GM21576 (cell line): Measurements from ENCODE around the gene EIF4G3.
"Not testable (repeated sequence)": the region's sequence is repeated elsewhere in the genome, so short reads cannot be mapped to it uniquely, and the experiment has no call there.

Experiments used
- ATAC-seq: cut with Tn5 transposase; IDR thresholded peaks from one replicate; pipeline ENCODE4 v1.9.1; 2021; ENCODE audit warnings: mild to moderate bottlenecking, moderate library complexity; ENCODE audit not compliant: unreplicated experiment

The EIF4G3 gene

DNA sequence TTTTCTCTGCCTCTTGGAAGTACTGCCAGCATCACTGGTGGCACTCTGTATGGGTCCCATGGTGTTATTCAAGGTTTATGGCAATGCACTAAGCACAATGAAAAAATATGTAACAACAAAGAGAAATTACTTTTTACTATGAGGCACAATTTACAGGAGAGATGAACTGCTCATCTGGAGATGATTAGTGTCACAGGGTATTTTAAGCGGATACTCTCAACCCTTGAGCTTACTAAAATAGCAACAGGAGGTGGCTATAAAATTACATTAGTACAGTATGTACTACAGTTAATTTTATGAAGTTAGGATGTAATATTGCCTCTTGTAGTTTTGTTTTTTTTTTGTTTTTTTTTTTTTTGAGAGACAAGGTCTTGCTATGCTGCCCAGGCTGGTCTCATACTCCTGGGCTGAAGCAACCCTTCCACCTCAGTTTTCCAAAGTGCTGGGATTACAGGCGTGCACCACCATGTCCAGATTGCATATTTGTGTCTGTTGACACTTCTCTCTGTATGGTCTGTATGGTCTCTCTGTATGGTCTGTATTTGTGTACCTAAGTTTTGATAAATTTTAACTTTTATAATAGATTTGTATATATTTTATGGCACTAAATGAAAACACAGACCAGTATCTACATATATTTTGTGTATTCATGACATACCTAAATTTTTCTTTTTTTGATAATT is 214.0 kb downstream of the EIF4G3 start:
- ATAC-seq = no peak

GRCh38 chr1:20958430-20958829 is 218.3 kb downstream of the EIF4G3 start:
- ATAC-seq = no peak

- ATAC-seq = no peak
These were observed 220.4 kb downstream of the EIF4G3 start for GRCh38 chr1:20956272-20956671.

DNA sequence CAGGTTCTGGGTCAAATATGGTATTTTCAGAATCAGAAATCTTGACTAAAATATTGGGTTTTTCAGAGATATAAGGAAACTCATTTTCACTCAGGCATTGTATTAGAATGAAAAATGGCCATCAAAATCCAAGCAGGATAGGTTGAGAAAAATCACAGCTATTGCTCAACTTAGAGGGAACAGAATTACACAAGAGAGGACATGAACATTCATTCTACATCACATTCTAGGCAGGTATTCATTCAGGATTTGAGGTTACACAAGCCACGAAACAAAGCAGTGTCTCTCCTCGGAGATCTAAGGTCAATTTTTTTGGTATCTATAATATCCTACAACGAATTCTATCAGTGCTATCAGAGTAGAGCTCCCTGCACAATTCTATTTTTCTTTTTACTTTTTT is 226.0 kb downstream of the EIF4G3 start:
- ATAC-seq = no peak

GRCh38 chr1:20949871-20950590 is 226.7 kb downstream of the EIF4G3 start:
- no peak for ATAC-seq

- ATAC-seq = no peak
These were observed 228.6 kb downstream of the EIF4G3 start for GRCh38 chr1:20948101-20948500.

DNA sequence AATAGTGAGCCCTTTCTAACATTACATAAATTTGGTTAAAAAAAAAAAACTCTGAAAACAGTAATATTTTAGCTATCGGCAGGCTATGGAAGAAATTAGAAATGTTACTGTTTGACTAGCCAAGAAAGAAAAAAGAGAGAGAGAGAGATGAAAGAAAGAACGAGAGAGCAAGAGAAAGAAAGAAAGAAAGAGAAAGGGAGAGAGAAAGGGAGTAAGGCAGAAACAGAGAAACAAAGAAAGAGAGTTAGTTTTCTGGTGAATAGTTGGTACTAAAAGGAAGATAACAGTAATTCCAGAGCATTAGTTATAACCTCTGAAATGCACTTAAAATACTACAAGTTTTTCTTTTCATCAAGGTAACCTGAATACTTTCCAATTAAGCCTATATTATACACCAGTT is 229.3 kb downstream of the EIF4G3 start:
- ATAC-seq = no peak

DNA sequence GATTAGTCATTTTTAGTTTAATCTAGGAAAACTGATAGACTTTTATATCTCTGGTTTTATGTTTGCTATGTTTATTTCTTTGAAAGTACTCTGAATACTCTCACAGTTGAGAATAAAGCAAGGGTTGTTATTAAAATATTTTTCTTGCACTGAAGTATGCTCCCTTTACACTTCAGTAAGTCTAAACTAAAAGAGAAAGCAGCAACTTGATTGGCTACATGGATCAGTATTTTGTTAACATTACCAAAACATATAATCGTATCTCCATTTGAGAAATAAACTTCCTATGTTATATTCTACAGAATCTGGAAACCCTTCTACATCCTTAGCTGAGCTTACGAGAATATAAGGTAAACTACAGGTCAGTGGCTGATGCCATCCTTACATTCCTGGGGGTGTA is 240.1 kb downstream of the EIF4G3 start:
- ATAC-seq = no peak

- no peak for ATAC-seq
These were observed 240.5 kb downstream of the EIF4G3 start for GRCh38 chr1:20936216-20936615.

DNA sequence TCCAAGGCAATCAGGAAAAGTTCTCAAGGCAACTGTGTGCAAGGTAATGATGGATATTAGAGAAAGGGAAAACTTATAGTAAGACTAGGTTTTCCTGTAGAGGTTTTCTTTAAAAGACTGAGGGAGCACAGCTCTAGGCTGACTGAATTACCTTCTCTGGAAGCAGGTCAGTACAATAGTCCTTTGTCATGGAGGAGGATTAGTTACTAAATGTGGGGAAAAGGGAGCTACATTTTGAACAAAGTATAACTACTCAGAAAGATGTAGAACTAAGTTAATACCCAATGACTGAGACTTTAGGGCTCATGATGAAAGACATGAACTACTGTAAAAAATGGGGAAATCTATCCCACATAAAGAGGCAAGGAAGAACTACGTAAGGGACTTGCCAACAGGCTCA is 241.0 kb downstream of the EIF4G3 start:
- no peak for ATAC-seq

GRCh38 chr1:20932437-20932977 is 244.2 kb downstream of the EIF4G3 start:
- ATAC-seq = no peak

GRCh38 chr1:20931930-20932436 is 244.7 kb downstream of the EIF4G3 start:
- no peak for ATAC-seq

DNA sequence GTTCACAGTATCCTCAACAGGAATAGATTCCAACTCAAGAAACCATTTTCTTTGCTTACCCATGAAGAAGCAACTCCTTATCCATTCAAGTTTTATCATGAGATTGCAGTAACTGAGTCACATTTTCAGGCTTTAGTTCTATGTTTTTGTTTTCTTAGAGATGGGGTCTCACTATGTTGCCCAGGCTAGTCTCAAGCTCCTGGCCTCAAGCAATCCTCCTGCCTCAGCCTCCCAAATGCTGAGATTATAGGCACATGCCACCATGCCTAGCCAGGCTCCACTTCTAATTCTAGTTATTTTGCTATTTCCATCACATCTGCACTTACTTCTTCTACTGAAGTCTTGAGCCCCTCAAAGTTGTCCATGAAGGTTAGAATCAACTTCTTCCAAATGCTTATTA is 246.3 kb downstream of the EIF4G3 start:
- no peak for ATAC-seq

DNA sequence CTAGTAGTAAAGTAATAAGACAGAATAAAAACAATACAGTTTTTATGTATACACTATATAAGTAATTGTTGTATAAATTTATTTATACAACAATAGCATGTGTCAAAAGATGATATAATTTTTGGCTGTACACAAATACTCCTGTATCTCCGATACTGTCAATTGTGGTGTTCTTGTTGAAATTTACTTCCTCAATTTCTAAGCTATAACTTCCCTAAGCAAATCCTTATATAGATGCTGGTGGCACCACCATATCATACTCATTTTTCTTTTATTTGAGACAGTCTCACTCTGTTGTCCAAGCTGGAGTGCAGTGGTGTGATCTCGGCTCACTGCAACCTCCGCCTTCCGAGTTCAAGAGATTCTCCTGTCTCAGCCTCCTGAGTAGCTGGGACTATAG is 248.6 kb downstream of the EIF4G3 start:
- no peak for ATAC-seq

- ATAC-seq = no peak
These were observed 255.4 kb downstream of the EIF4G3 start for GRCh38 chr1:20921285-20921684.

DNA sequence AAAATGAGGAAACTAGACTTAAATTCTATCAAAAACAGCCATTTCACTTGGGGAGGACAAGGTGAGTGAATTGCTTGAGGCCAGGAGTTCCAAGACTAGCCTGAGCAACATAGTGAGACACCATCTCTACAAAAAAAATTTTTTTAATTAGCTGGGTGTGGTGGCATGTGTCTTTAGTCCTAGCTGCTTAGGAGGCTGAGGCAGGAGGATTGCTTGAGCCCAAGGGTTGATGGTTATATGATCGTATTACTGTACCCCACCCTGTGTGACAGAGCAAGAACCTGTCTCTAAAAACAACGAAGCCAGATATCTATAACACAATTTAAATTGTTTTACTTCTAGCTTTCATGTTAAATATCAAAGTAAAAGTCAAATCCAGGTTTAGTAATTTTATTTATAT is 263.5 kb downstream of the EIF4G3 start:
- no peak for ATAC-seq

DNA sequence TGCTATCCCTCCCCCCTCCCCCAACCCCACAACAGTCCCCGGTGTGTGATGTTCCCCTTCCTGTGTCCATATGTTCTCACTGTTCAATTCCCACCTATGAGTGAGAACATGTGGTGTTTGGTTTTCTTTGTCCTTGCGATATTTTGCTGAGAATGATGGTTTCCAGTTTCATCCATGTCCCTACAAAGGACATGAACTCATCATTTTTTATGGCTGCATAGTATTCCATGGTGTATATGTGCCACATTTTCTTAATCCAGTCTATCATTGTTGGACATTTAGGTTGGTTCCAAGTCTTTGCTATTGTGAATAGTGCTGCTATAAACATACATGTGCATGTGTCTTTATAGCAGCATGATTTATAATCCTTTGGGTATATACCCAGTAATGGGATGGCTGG is 269.2 kb downstream of the EIF4G3 start:
- not testable (repeated sequence) for ATAC-seq

DNA sequence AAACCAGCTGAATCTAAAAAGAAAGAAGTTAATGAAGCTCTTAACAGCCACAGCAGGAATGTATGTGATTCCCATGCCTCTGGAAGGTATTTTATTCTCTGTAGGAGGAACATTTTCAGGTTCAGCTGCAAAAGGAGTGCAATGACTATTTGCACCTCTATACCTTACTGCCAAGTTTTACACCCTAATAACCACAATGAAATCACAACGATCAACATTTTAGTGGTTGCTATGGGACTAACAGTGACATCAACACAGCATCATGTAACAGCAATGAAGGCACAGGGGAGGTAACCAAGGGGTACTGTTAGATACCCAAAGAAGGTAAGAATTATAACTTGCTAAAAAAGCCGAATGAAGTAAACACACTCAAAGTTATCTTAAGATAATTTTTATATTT is 273.3 kb downstream of the EIF4G3 start:
- ATAC-seq = no peak

DNA sequence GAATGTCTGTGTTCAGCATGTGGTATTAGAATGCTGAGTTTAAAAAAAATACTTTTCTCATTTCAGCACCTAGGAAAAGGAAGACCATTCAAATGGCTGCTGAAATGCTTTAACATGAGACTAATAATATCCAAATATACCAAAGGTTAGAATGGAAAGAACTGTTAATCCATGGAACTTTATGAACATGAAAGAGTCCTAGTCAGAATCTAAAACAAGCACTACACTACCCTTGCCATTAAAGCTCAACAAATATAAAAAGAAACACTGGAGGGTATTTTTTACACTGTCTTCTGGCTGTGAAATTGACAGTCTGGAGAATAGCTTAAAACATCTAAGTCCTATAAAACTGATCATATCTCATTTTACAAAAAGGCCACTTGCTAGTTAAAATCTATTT is 276.6 kb downstream of the EIF4G3 start:
- no peak for ATAC-seq

DNA sequence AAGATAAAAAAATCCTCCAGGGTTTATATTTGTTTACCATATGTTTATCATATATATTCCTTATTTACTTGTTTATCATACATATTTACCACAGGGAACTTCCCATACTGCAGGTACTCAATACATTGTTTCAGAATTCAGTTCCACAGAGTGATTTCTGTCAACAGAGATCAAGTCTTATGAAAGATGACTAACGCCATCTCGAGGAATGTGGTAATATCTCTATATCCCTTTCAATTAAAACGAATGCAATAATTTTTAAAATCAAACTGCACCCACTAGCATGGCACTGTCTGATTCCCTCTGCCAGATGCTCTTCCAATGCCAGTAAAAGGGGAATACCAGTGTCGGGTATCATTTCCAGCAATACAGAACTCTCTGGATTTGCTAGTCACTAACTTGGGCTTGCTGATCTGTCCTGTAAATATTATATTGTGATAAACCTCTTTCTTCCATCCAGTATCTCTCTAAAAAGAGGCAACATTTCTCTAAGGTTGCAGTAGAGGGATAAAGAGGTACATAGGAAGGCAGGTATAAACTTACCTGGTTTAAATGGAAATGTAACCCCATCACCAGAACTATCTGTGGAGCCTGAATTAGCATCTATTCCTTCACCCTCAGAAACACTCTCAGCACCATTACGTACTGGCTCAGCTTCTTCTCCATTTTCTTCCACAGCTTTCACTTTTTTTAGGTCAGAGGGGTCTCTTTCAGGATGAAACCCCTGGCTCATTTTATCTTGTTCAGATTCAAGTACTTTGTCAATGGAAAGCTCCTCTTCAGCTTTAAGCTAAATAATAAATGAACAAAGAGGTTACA is 277.3 kb downstream of the EIF4G3 start:
- ATAC-seq = no peak

DNA sequence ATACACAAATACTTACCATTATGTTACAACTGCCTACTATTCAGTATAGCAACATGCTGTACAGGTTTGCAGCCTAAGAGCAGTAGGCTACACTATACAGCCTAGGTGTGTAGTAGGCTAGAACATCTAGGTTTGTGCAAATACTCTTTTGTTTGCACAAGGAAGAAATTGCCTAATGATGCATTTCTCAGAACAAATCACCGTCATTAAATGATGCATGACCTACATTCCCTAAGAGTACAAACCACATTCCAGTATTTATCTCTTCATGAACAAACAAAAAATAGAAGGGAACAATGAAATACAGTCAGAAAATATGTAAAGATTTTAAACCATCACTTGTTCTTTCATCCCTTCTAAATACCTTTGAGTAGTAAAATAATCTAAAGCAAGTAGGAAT is 279.9 kb downstream of the EIF4G3 start:
- ATAC-seq = no peak
